GM21619 (cell line): Measurements from ENCODE around the gene VCX3A.
"Not testable (repeated sequence)": the region's sequence is repeated elsewhere in the genome, so short reads cannot be mapped to it uniquely, and the experiment has no call there.

Experiments used
- ATAC-seq: cut with Tn5 transposase; IDR thresholded peaks from one replicate; pipeline ENCODE4 v1.9.1; 2021; ENCODE audit not compliant: unreplicated experiment

VCX3A gene

GRCh38 chrX:6535018-6535417 lies at the start of gene VCX3A:
VCX3A (minus strand) TSS chrX:6535118; CDS start chrX:6534497, 621 bp downstream.
- ATAC-seq, result not testable (repeated sequence)

- no peak for ATAC-seq
These were observed 39.8 kb upstream of the VCX3A start for GRCh38 chrX:6574762-6575161.

DNA sequence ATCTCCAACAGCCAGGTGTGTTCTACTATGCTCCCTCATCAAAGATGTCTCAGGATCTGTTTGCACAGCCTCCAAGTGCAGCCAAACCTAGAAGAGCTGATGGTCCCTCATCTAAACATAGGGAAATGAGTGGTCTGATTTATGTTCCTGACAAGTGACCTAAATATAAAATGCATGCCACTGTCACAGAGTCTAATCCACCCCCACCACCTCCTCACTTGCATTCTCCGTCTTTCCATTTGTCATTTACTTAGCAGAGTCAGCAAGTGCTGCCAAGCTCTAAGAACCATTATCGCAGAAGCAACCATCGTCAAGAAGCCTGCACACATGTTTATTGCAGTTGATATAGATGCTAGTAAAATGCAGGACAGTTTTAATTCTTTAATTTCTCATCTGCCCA lies 33.1 kb upstream of the VCX3A start:
- ATAC-seq, result no peak

DNA sequence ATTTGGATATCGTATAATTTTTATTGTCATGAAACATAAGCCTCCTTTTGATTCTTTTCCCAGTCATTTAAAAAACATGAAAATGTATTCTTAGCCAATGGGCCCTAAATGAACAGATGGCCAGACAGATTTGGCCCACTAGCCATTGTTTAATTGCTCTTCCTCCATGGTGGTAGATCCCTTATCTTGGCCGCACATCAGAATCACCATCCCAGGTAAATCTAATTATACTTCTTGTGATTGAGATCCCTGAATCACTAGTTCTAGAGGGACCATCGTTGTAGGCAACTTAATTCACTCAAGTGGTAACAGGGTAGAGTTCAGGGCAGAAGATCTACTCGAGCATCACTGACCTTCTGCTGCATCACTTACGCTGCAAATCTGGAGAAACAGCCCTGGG lies 24.1 kb upstream of the VCX3A start:
- no peak for ATAC-seq

DNA sequence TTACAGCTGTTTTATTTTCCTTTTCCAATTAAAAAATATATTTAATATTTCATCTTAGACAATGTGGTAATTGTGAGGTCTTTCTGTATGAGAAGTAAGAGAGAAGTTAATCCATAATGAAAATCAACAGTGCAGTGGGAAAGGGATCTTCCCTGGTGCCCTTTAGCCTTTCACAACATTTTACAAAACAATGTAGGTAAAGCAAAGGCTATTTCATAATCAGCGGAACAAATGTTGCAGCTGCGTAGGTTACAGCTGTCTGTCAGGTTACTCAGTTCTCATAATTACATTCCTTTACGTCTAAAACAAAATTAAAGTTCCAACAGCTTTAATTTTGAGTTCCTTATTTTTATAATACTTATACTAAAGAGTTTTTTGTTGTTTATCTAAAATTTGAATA lies 22.8 kb upstream of the VCX3A start:
- no peak for ATAC-seq

- no peak for ATAC-seq
These were observed 16.1 kb upstream of the VCX3A start for GRCh38 chrX:6550999-6551398.

DNA sequence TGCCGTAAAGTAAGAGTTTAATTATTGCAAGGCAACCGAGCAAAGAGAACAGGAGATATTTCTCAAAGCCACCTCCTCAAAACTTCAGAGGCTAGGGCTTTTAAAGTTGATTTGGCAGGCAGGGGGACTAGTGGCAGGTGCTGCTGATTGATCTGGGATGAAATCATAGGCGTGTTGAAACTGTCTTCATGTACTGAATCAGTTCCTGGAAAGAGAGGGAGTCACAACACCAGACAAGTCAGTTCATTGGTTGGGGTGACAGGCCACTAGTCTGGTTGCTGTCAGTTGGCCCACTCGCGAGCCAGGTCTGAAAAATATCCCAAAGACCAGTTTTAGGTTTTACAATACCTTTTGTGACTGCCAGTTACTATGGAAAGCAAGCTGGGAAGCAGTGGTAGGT lies 10.8 kb upstream of the VCX3A start:
- ATAC-seq, result no peak

GRCh38 chrX:6526564-6527136 lies 8.3 kb downstream of the VCX3A start:
- no peak for ATAC-seq

- no peak for ATAC-seq
These were observed 17.5 kb downstream of the VCX3A start for GRCh38 chrX:6517376-6517775.

GRCh38 chrX:6506444-6506843 lies 28.5 kb downstream of the VCX3A start:
- no peak for ATAC-seq

GRCh38 chrX:6505960-6506359 lies 29.0 kb downstream of the VCX3A start:
- no peak for ATAC-seq

DNA sequence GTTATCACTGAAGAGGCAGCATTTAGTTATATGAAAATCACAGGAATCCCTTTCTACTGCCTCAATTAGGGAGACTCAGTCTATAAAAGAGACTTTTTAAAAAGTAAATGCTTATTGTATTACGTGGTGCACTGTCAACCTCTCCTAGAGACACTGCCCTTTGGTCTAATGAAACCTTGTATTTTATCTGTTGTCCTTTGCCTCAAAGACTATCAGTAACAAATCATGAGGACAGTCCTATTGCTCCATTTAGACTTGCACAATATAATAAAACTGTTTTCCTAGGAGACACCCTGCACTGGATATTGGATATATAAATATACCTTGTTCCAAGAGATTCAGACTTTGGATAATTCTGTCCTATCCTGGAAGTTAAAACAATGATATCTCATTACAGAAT lies 34.2 kb downstream of the VCX3A start:
- ATAC-seq, result no peak

DNA sequence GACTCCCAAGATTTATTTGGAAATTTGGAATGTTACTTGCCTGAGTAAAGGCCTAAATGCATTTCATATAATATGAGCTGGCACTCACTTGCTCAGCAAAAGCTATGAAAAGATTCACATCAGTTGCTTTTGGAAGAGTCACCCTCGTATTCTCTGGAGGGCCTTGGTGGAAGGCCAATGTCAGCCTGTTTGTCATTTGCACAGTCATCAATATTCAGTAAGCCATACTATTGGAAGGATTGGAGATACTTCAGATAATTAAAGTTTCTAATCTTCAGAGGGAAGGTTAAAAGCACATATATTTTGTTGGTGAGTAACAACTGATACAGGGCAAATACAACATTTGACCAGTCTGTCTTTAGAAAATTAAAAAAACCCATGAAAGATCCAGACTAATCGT lies 36.6 kb downstream of the VCX3A start:
- ATAC-seq, result no peak
